Fibroblast of lung (primary cell): ENCODE results near the gene ITGB4. TPM values are rescaled to one million over a fixed set of nuclear protein-coding genes. Genes with fewer than 3 reads are reported as not detected.
A peak's percentile ranks its signal among the peaks of the same experiment; 100 is the strongest.

ENCODE experiments used
- DNase-seq, 2 donors: peaks; one replicate each; pipeline versions ENCODE4 v3.0.0 to v3.0.0-alpha.2; 2010; ENCODE audit warnings: low read depth in 2 of 2
- H2AFZ ChIP-seq: 2 replicates; pipeline ENCODE4 v1.5.1; 2012; ENCODE audit warnings: low read length, control low read depth, inconsistent platforms
- H3K27ac ChIP-seq: 2 replicates; pipeline ENCODE4 v1.5.1; 2011; ENCODE audit warnings: low read length, control low read depth; ENCODE audit not compliant: insufficient read depth
- H3K27me3 ChIP-seq: 2 replicates; pipeline ENCODE4 v1.5.1; 2011; ENCODE audit warnings: mild to moderate bottlenecking, low read length; ENCODE audit not compliant: control insufficient read depth, insufficient read depth
- H3K36me3 ChIP-seq: 2 replicates; pipeline ENCODE4 v1.5.1; 2011; ENCODE audit warnings: low read length; ENCODE audit not compliant: control insufficient read depth, insufficient read depth
- H3K4me1 ChIP-seq: 2 replicates; pipeline ENCODE4 v1.5.1; 2011; ENCODE audit warnings: low read length; ENCODE audit not compliant: control insufficient read depth, insufficient read depth; ENCODE audit errors: extremely low read depth
- H3K4me2 ChIP-seq: 2 replicates; pipeline ENCODE4 v1.5.1; 2011; ENCODE audit warnings: low read length, control low read depth; ENCODE audit not compliant: insufficient read depth; ENCODE audit errors: extremely low read depth
- H3K4me3 ChIP-seq, 4 experiments: fragments of 200-600 bp in 1 of 4; sonication (generic) in 1 of 4; replicated peaks in 1 of 4; 2 replicates each; pipeline ENCODE4 v1.5.1; 2011 to 2016; ENCODE audit warnings: low read length in 4 of 4, low read depth in 3 of 4, mild to moderate bottlenecking in 3 of 4, control low read depth in 2 of 4, inconsistent platforms in 1 of 4, mixed read lengths in 1 of 4; ENCODE audit not compliant: insufficient read depth in 1 of 4; ENCODE audit errors: control extremely low read depth in 1 of 4
- H3K79me2 ChIP-seq: 2 replicates; pipeline ENCODE4 v1.5.1; 2012; ENCODE audit warnings: mild to moderate bottlenecking, low read length, inconsistent platforms; ENCODE audit not compliant: control insufficient read depth, insufficient read depth
- H3K9ac ChIP-seq: 2 replicates; pipeline ENCODE4 v1.5.1; 2011; ENCODE audit warnings: mild to moderate bottlenecking, low read length, control low read depth; ENCODE audit not compliant: insufficient read depth
- H3K9me3 ChIP-seq: 2 replicates; pipeline ENCODE4 v1.5.1; 2012; ENCODE audit warnings: low read depth, low read length; ENCODE audit not compliant: control insufficient read depth, insufficient read depth
- H4K20me1 ChIP-seq: 2 replicates; pipeline ENCODE4 v1.5.1; 2011; ENCODE audit warnings: low read length; ENCODE audit not compliant: control insufficient read depth, insufficient read depth; ENCODE audit errors: extremely low read depth
- CTCF ChIP-seq, 2 donors: IDR thresholded peaks in 1 of 2; conservative IDR thresholded peaks in 1 of 2; 1 replicate in 1 of 2; 2 replicates in 1 of 2; pipeline ENCODE4 v1.5.1; 2011 to 2012; ENCODE audit warnings: low read length in 2 of 2, control low read depth in 1 of 2, inconsistent platforms in 1 of 2, low read depth in 1 of 2, mild to moderate bottlenecking in 1 of 2
- EZH2 ChIP-seq: IDR thresholded peaks from 2 replicates; pipeline ENCODE4 v1.5.1; 2012; ENCODE audit warnings: low read length, control low read depth, mild to moderate bottlenecking; ENCODE audit errors: missing control alignments
- polyA plus RNA-seq, 2 donors: library from polyadenylated mRNA; depleted of rRNA in 1 of 2; stranded (reverse) in 1 of 2; unstranded in 1 of 2; fragments of >200 nt; gene quantifications; 2 replicates each; pipeline ENCODE4 v1.2.1, GENCODE V29; 2011 to 2012; ENCODE audit warnings: missing spikeins in 1 of 2
- total RNA-seq: library from RNA; depleted of rRNA; stranded (reverse); fragments of >200 nt; gene quantifications from 2 replicates; pipeline ENCODE4 v1.2.1, GENCODE V29; 2014

The ITGB4 gene
- total and polyA plus RNA-seq, 2 donors (not counting 1 experiment from before 2014, with no cell fraction given): 0.17 TPM

DNA sequence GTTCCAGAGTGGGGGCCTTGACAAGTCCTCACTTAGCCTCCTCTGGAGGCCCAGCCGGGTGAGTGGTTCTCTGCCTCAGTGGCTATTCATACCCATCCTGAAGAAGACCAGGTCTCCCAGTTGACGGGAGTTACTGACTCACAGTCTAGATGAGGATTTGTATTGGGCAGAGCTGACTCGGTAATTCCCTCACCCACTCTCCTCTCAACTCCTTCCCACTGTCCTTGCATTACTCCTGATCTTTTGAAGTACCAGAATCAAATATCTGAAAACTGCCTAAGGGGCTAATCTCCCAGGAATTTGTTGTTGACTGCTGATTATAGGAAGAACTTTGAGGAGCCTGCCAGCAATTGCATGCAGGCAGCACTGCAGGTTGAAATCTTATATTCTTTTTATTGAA is 40.0 kb upstream of the ITGB4 start:
- Histone ChIP-seq H2AFZ (no peak overlapping the region), H3K27ac (no peak overlapping the region), H3K4me2 (no peak overlapping the region), H4K20me1 (no peaks in the 10 kb centered on the region), H3K4me3 (no peak overlapping the region), H3K27me3 (no peaks in the 10 kb centered on the region), H3K79me2 (peaks cover 39% of the 10 kb centered on the region), H3K4me1 (peaks cover 8% of the 10 kb centered on the region), H3K9ac (no peak overlapping the region), H3K36me3 (peaks cover 13% of the 10 kb centered on the region), H3K9me3 (no peaks in the 10 kb centered on the region)
- peak in 1 of 2 donors; percentile 81 for DNase-seq
- TF ChIP-seq EZH2 (no peak), CTCF (conservative IDR thresholded peaks at IDR 0.05 in 1 of 2, IDR thresholded peaks at IDR 0.05 in 1 of 2; ENCODE audit: low read depth in 1 of 2, low read length in 2 of 2) (no peak)

GRCh38 chr17:75683583-75683982 is 37.7 kb upstream of the ITGB4 start:
- TF ChIP-seq EZH2 (no peak), CTCF (conservative IDR thresholded peaks at IDR 0.05 in 1 of 2, IDR thresholded peaks at IDR 0.05 in 1 of 2; ENCODE audit: low read depth in 1 of 2, low read length in 2 of 2) (no peak)
- Histone ChIP-seq H3K9me3 (no peaks in the 10 kb centered on the region), H4K20me1 (no peaks in the 10 kb centered on the region), H3K4me2 (no peak overlapping the region), H3K4me3 (no peak overlapping the region), H3K79me2 (peaks cover 47% of the 10 kb centered on the region), H3K4me1 (peaks cover 8% of the 10 kb centered on the region), H2AFZ (no peak overlapping the region), H3K9ac (no peak overlapping the region), H3K36me3 (peaks cover 11% of the 10 kb centered on the region), H3K27ac (no peak overlapping the region), H3K27me3 (no peaks in the 10 kb centered on the region)
- DNase-seq: peak; percentile 23 to 84

- peak overlapping the region; percentile 38 for H3K4me2 ChIP-seq
- H2AFZ ChIP-seq: no peak overlapping the region
Observed at GRCh38 chr17:75684249-75684648, 37.0 kb upstream of the ITGB4 start.

More at GRCh38 chr17:75684249-75684648, 37.0 kb upstream of the ITGB4 start:
- Histone ChIP-seq H3K36me3 (peaks cover 12% of the 10 kb centered on the region), H3K79me2 (peaks cover 49% of the 10 kb centered on the region), H3K4me3 (no peak overlapping the region), H3K27ac (no peak overlapping the region), H3K27me3 (no peaks in the 10 kb centered on the region), H3K9me3 (no peaks in the 10 kb centered on the region), H4K20me1 (no peaks in the 10 kb centered on the region), H3K9ac (no peak overlapping the region), H3K4me1 (peaks cover 8% of the 10 kb centered on the region)
- TF ChIP-seq EZH2 (no peak), CTCF (conservative IDR thresholded peaks at IDR 0.05 in 1 of 2, IDR thresholded peaks at IDR 0.05 in 1 of 2; ENCODE audit: low read depth in 1 of 2, low read length in 2 of 2) (no peak)
- DNase-seq: peak in 1 of 2 donors; percentile 59
